GM12878 (cell line): Measurements from ENCODE around the gene ZFYVE21. TPM values are rescaled to one million over a fixed set of nuclear protein-coding genes. Genes with fewer than 3 reads are reported as not detected.

ENCODE experiments used
- ATAC-seq: fragments of 200-7000 bp; cut with Tn5 transposase; 3 replicates; pipeline ENCODE4 v1.9.1; 2020; ENCODE audit warnings: mild to moderate bottlenecking, moderate library complexity
- BruUV-seq: library from RNA; stranded (reverse); fragments of 400-500 nt; replicated peaks from 2 replicates; lab custom pipeline; 2021; lab: Mats Ljungman, UMichigan
- CTCF ChIA-PET: fragments of 300-600 bp; sonication (Branson Sonifier 250); formaldehyde crosslinking; extraction: SDS; loops from one replicate; lab custom pipeline; 2021; ENCODE audit warnings: inconsistent platforms; lab: Yijun Ruan, JAX
- POLR2A ChIA-PET: fragments of 350-600 bp; formaldehyde crosslinking; extraction: SDS; loops from one replicate; lab custom pipeline; 2021; ENCODE audit warnings: inconsistent platforms; lab: Charles Lee
- RAD21 ChIA-PET: fragments of 300-600 bp; sonication (Branson Sonifier 250); formaldehyde crosslinking; loops from one replicate; lab custom pipeline; 2023; ENCODE audit warnings: antibody characterized with exemption; ENCODE audit not compliant: unreplicated experiment; lab: Charles Lee
- SMC1A ChIA-PET: fragments of 300-600 bp; sonication (Branson Sonifier 250); formaldehyde crosslinking; loops from one replicate; lab custom pipeline; 2023; ENCODE audit not compliant: unreplicated experiment, uncharacterized antibody; lab: Charles Lee
- DNase-seq: peaks from one replicate; pipeline ENCODE4 v3.0.0-alpha.2; 2011; ENCODE audit warnings: low read depth, low spot score
- FAIRE-seq: peaks from 3 replicates; lab custom pipeline; 2011; peaks lifted over from hg19 to GRCh38; lab: Jason Lieb, UNC
- H2AFZ ChIP-seq: 2 replicates; pipeline ENCODE4 v1.6.0; 2011; ENCODE audit warnings: low read depth, low read length, control low read depth; ENCODE audit not compliant: control insufficient read depth
- H3K27ac ChIP-seq: 2 replicates; pipeline ENCODE4 v1.5.1; 2011; ENCODE audit warnings: control low read depth; ENCODE audit not compliant: control insufficient read depth, insufficient read depth
- H3K27me3 ChIP-seq, 2 experiments: replicated peaks in 1 of 2; 2 replicates each; pipeline versions ENCODE4 v1.6.0 to v1.6.1; 2011; ENCODE audit warnings: low read length in 1 of 2; ENCODE audit not compliant: control insufficient read depth in 2 of 2, insufficient read depth in 2 of 2
- H3K36me3 ChIP-seq, 2 experiments: 2 replicates each; pipeline ENCODE4 v1.5.1; 2011; ENCODE audit warnings: low read length in 1 of 2; ENCODE audit not compliant: control insufficient read depth in 2 of 2, insufficient read depth in 2 of 2
- H3K4me1 ChIP-seq: 2 replicates; pipeline ENCODE4 v1.6.1; 2011; ENCODE audit warnings: mild to moderate bottlenecking, low read length, moderate library complexity, mixed read lengths; ENCODE audit not compliant: control insufficient read depth, insufficient read depth
- H3K4me2 ChIP-seq: 2 replicates; pipeline ENCODE4 v1.6.0; 2011; ENCODE audit warnings: control low read depth; ENCODE audit not compliant: control insufficient read depth, insufficient read depth
- H3K4me3 ChIP-seq: fragments of 200-600 bp; sonication (generic); 2 replicates; pipeline ENCODE4 v1.5.1; 2016
- H3K79me2 ChIP-seq: 2 replicates; pipeline ENCODE4 v1.6.0; 2011; ENCODE audit warnings: low read length; ENCODE audit not compliant: control insufficient read depth, insufficient read depth
- H3K9ac ChIP-seq: 2 replicates; pipeline ENCODE4 v1.8.0; 2011; ENCODE audit warnings: low read length, control low read depth, mixed read lengths; ENCODE audit not compliant: control insufficient read depth, insufficient read depth
- H3K9me3 ChIP-seq: replicated peaks from 3 replicates; pipeline ENCODE4 v1.5.1; 2011; ENCODE audit warnings: mild to moderate bottlenecking, low read length; ENCODE audit not compliant: control insufficient read depth, insufficient read depth
- H4K20me1 ChIP-seq: 2 replicates; pipeline ENCODE4 v1.6.0; 2011; ENCODE audit not compliant: control insufficient read depth, insufficient read depth
- CBX3 ChIP-seq: fragments of 200-600 bp; sonication (generic); IDR thresholded peaks from 2 replicates; pipeline ENCODE4 v1.6.1; 2016; ENCODE audit warnings: low read depth, borderline replicate concordance
- ESRRA ChIP-seq: IDR thresholded peaks from 2 replicates; pipeline ENCODE4 v1.6.1; 2012; ENCODE audit warnings: mild to moderate bottlenecking, low read length, improper control_type of control experiment
- EZH2 ChIP-seq: IDR thresholded peaks from 2 replicates; pipeline ENCODE4 v1.6.1; 2012; ENCODE audit warnings: low read depth, mild to moderate bottlenecking, control low read depth, inconsistent platforms, low read length, borderline replicate concordance; ENCODE audit not compliant: control insufficient read depth
- IRF4 ChIP-seq: IDR thresholded peaks from 2 replicates; pipeline ENCODE4 v1.6.1; 2011; ENCODE audit warnings: low read depth, low read length
- JUNB ChIP-seq: IDR thresholded peaks from 2 replicates; pipeline ENCODE4 v1.6.1; 2016; ENCODE audit warnings: antibody characterized with exemption, mild to moderate bottlenecking
- MEF2A ChIP-seq: IDR thresholded peaks from 2 replicates; pipeline ENCODE4 v1.6.1; 2011; ENCODE audit warnings: low read depth, mild to moderate bottlenecking, low read length, moderate library complexity; ENCODE audit not compliant: insufficient read depth
- MYB ChIP-seq: fragments of 150-350 bp; IDR thresholded peaks from 2 replicates; pipeline ENCODE4 v1.6.1; 2014; ENCODE audit warnings: mild to moderate bottlenecking, low read depth, low read length, borderline replicate concordance
- NBN ChIP-seq: fragments of 450-650 bp; IDR thresholded peaks from 2 replicates; pipeline ENCODE4 v1.6.1; 2016
- NR2F1 ChIP-seq: fragments of 450-650 bp; conservative IDR thresholded peaks from 2 replicates; pipeline ENCODE4 v1.6.1; 2017; ENCODE audit warnings: mild to moderate bottlenecking
- PAX5 ChIP-seq: IDR thresholded peaks from 2 replicates; pipeline ENCODE4 v1.6.1; 2011; ENCODE audit warnings: low read depth, low read length, borderline replicate concordance
- RELA ChIP-seq: fragments of 450-650 bp; IDR thresholded peaks from 2 replicates; pipeline ENCODE4 v1.8.0; 2014; ENCODE audit warnings: borderline replicate concordance; ENCODE audit not compliant: partially characterized antibody
- SIN3A ChIP-seq: IDR thresholded peaks from 2 replicates; pipeline ENCODE4 v1.6.1; 2012; ENCODE audit warnings: low read depth, low read length, improper control_type of control experiment
- SIX5 ChIP-seq: IDR thresholded peaks from 2 replicates; pipeline ENCODE4 v1.6.1; 2011; ENCODE audit warnings: mild to moderate bottlenecking, low read depth, low read length, moderate library complexity; ENCODE audit not compliant: severe bottlenecking
- SMAD1 ChIP-seq: fragments of 450-650 bp; IDR thresholded peaks from 2 replicates; pipeline ENCODE4 v1.6.1; 2018; ENCODE audit warnings: mild to moderate bottlenecking, low read depth; ENCODE audit not compliant: partially characterized antibody
- SUPT20H ChIP-seq: IDR thresholded peaks from 2 replicates; pipeline ENCODE4 v1.6.1; 2011; ENCODE audit warnings: low read depth, mild to moderate bottlenecking, low read length, moderate library complexity, borderline replicate concordance; ENCODE audit not compliant: control insufficient read depth
- YY1 ChIP-seq: IDR thresholded peaks from 2 replicates; pipeline ENCODE4 v1.6.1; 2011; ENCODE audit warnings: low read depth, mild to moderate bottlenecking, low read length
- ZNF274 ChIP-seq: IDR thresholded peaks from one replicate; pipeline ENCODE4 v1.8.0; 2011; ENCODE audit not compliant: insufficient read length, insufficient read depth
- WGBS: methylation state at CpG from one replicate; pipeline ENCODE4 v1.1.6; 2016; ENCODE audit warnings: low lambda C conversion rate; ENCODE audit not compliant: insufficient replicate concordance, insufficient coverage; ENCODE audit errors: missing lambda C conversion rate; 5-methylcytosine and 5-hydroxymethylcytosine counted together
- in situ Hi-C: fragments of 300-500 bp; cut with MboI; formaldehyde crosslinking; loops from 9 replicates; pipeline ENCODE4 v1.14.3; 2018; ENCODE audit warnings: mixed read lengths
- intact Hi-C: fragments of 100-400 bp; cut with micrococcal nuclease; formaldehyde crosslinking; loops from one replicate; pipeline ENCODE4 v1.14.2; 2022; ENCODE audit not compliant: unreplicated experiment
- polyA plus RNA-seq, 11 experiments: library from polyadenylated mRNA; depleted of rRNA in 4 of 11; unstranded in 6 of 11; stranded (reverse) in 5 of 11; fragments of >200 nt; fragmentation: Nextera tagmentation in 4 of 11; fragmentation: Illumina TruSeq in 1 of 11; extraction: Ambion mirVana in 4 of 11; extraction: Trizol in 1 of 11; gene quantifications; 1 replicate in 1 of 11; 2 replicates in 10 of 11; pipeline versions ENCODE4 v1.2.1 to v1.2.3, GENCODE V29; 2011 to 2016; ENCODE audit warnings: inconsistent platforms in 2 of 11, missing spikeins in 2 of 11, low read depth in 1 of 11
- total RNA-seq, 4 experiments: library from RNA; depleted of rRNA in 3 of 4; stranded (reverse); fragments of >200 nt in 3 of 4; fragmentation: Illumina TruSeq in 1 of 4; extraction: Trizol in 1 of 4; gene quantifications; 2 replicates each; pipeline versions ENCODE4 v1.2.1 to v1.2.3, GENCODE V29; 2013 to 2021
- TF ChIP-seq, protein P1 (sequence below): fragments of 450-650 bp; IDR thresholded peaks from 2 replicates; pipeline ENCODE4 v1.6.1; 2017; ENCODE audit warnings: mild to moderate bottlenecking, low read depth, inconsistent platforms; ENCODE audit not compliant: poor library complexity, severe bottlenecking

Gene ZFYVE21
- total and polyA plus RNA-seq, 10 of the 15 experiments (the other 5 are each of a cell fraction or from before 2014, with no cell fraction given): 0.79 to 21.7 (median 13.8) TPM

DNA sequence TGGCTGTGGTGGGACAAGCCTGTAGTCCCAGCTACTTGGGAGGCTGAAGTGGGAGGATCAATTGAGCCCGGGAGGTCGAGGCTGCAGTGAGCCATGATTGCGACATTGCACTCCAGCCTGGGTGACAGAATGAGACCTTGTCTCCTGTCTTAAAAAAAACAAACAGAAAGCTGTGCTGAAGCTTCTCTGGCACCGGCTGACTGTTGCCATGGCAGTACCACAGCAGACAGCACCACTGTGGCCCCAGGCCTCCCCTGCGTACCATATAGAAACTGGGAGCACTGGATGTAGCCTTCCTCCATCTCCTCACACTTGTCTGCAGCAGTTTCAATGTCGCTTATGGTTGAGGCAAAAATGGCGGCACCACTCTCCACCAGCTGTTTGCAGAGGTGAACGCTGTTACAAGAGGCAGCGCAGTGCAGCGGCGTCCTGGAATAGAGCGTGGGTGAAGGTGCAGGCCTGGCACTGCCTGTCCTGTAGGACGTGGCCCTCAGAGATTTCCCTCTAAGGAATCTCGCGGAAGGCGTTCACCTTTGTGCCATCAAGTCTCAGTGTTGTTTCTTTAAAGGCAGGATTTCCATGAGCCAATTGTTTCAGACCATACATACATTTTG is 21.9 kb downstream of the ZFYVE21 start:
- CTCF ChIA-PET: no interaction called here
- DNase-seq: no peak
- in situ Hi-C loops: no loop called here

DNA sequence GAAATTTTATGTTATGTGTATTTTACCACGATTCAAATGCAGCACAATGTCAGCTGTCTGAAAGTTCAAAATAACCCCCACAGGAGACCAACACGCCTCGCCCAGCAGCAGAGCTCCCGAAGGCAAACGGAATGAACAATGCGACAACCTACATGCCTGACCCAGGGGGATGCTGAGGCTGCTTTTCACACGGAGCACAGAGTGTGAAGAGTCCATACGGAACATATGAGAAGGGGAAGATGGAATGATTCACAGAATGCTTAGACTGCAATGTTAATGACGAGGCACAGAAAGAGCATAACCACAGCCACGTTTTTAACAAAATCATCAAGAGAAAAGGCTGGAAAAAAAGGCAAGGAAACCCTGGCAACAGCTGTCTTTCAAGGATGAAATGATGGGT is 22.6 kb downstream of the ZFYVE21 start:
- no peak for DNase-seq
- Histone ChIP-seq H3K36me3 (peaks cover 0 to 3% of the 10 kb centered on the region in 2 experiments; a peak in 2 of 4 replicates), H3K4me1 (no peaks in the 10 kb centered on the region), H3K9me3 (no peaks in the 10 kb centered on the region), H3K27me3 (no peaks in the 10 kb centered on the region), H3K4me3 (no peak overlapping the region), H2AFZ (no peak overlapping the region), H3K4me2 (no peak overlapping the region), H3K27ac (no peak overlapping the region), H4K20me1 (no peaks in the 10 kb centered on the region), H3K9ac (no peak overlapping the region), H3K79me2 (no peaks in the 10 kb centered on the region)
- WGBS: 75% methylated on average over 10 of the region's 10 CpGs
- CTCF ChIA-PET: no interaction called here
- ATAC-seq: no peak
- intact Hi-C loops: no loop called here
- BruUV-seq: no TSS peak
- SMC1A ChIA-PET: no interaction called here
- POLR2A ChIA-PET: no interaction called here
- RAD21 ChIA-PET: no interaction called here
- TF ChIP-seq ZNF274: no peak
- TF ChIP-seq MEF2A: no peak
- TF ChIP-seq JUNB: no peak
- no peak for TF ChIP-seq IRF4
- no peak for TF ChIP-seq SUPT20H
- TF ChIP-seq SIX5: no peak
- TF ChIP-seq, protein P1, sequence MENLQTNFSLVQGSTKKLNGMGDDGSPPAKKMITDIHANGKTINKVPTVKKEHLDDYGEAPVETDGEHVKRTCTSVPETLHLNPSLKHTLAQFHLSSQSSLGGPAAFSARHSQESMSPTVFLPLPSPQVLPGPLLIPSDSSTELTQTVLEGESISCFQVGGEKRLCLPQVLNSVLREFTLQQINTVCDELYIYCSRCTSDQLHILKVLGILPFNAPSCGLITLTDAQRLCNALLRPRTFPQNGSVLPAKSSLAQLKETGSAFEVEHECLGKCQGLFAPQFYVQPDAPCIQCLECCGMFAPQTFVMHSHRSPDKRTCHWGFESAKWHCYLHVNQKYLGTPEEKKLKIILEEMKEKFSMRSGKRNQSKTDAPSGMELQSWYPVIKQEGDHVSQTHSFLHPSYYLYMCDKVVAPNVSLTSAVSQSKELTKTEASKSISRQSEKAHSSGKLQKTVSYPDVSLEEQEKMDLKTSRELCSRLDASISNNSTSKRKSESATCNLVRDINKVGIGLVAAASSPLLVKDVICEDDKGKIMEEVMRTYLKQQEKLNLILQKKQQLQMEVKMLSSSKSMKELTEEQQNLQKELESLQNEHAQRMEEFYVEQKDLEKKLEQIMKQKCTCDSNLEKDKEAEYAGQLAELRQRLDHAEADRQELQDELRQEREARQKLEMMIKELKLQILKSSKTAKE: no peak
- no peak for TF ChIP-seq YY1
- no peak for TF ChIP-seq NR2F1
- TF ChIP-seq SIN3A: no peak
- TF ChIP-seq EZH2: no peak
- no peak for TF ChIP-seq MYB
- FAIRE-seq: no peak
- in situ Hi-C loops: no loop called here

More for the DNA sequence above, 21.9 kb downstream of the ZFYVE21 start:
- intact Hi-C loops: no loop called here
- Histone ChIP-seq H3K9me3 (no peaks in the 10 kb centered on the region), H3K27ac (no peak overlapping the region), H3K4me2 (no peak overlapping the region), H3K4me1 (no peaks in the 10 kb centered on the region), H3K4me3 (no peak overlapping the region), H3K27me3 (no peaks in the 10 kb centered on the region), H4K20me1 (no peaks in the 10 kb centered on the region), H3K36me3 (peaks cover 2 to 3% of the 10 kb centered on the region in 2 experiments; a peak in 3 of 4 replicates), H3K79me2 (no peaks in the 10 kb centered on the region), H2AFZ (no peak overlapping the region), H3K9ac (no peak overlapping the region)
- ChIA-PET POLR2A (no interaction called here), RAD21 (no interaction called here), SMC1A (no interaction called here)
- ATAC-seq (no peak), FAIRE-seq (no peak)
- WGBS: 92% methylated on average over 16 of the region's 16 CpGs
- TF ChIP-seq PAX5 (no peak), ESRRA (no peak), SMAD1 (no peak), NBN (no peak), CBX3 (no peak), RELA (no peak)
- BruUV-seq: no TSS peak
